ENCODE results near the gene KCNH2. TPM values are rescaled to one million over a fixed set of nuclear protein-coding genes. Genes with fewer than 3 reads are reported as not detected.

Gene KCNH2
- total and polyA plus RNA-seq, 12 donors: 50.2 to 126 (median 78.4) TPM

GRCh38 chr7:150976529-150977381 is 1.4 kb downstream of the KCNH2 start:
- Histone ChIP-seq H3K36me3 (no peaks in the 10 kb centered on the region), H3K27me3 (peaks cover 8 to 83% (median 57%) of the 10 kb centered on the region in 7 donors), H3K4me1 (peaks cover 16 to 69% (median 41%) of the 10 kb centered on the region in 9 donors), H3K4me3 (peak overlapping the region in 9 of 10 donors; percentile 31 to 58 (median 52)), H3K27ac (peak overlapping the region; percentile 56 to 97 (median 90)), H3K9me3 (no peaks in the 10 kb centered on the region)
- intact Hi-C loops (cut with DNase I): no loop called here
- no peak for TF ChIP-seq CTCF (IDR thresholded peaks at IDR 0.05)
- ATAC-seq (peak; percentile 26 to 81 (median 64)), DNase-seq (peak; percentile 65 to 68)
- WGBS, 2 donors: 20 to 26% methylated on average over 13 of the region's 13 CpGs

DNA sequence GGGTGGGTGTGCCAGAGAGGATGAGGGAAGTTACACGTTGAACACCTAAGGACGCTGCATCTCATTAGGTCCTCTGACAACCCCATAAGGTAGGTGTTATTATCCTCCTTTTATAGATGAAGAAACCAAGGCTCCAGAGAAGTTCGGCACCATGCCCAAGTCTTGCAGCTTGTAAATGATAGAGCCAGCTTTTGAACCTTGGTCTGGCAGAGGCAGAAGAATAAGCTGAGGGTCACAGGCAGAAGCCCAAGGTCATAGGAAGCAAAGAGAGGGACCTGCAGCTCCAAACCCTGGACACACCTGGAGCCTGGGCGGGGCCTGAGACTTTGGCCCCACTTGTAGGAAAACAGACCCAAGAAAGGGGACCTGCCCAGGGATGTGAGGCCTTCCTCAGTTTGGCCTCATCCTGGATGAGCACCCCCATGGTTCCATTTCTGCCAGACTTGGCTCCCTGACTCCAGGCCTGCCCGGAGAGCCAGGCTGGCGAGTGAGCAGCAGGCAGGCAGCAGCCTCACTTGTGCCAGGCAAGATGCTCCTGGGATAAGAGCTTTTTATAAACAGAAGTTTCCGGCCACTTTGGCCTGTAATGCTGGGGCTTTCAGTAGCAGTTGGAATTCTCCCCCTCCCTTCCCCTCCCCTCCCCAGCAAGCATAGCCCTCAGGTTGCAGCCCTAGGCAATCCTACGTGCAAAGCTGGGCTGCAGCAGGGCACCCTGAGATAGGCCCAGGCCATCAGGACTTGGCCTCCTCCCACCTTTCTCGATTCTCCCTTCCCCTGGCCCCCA is 2.4 kb downstream of the KCNH2 start:
- peak overlapping the region in 9 of 10 donors; percentile 10 to 53 (median 37) for H3K4me3 ChIP-seq
- H3K27ac ChIP-seq: peak overlapping the region; percentile 47 to 97 (median 89)
- 50 to 65% methylated on average over 9 of the region's 9 CpGs for WGBS, 2 donors
- no peaks in the 10 kb centered on the region for H3K36me3 ChIP-seq
- intact Hi-C loops (cut with DNase I): no loop called here
- peaks cover 8 to 73% (median 57%) of the 10 kb centered on the region in 7 donors for H3K27me3 ChIP-seq
- no peak for ATAC-seq
- TF ChIP-seq CTCF (IDR thresholded peaks at IDR 0.05): no peak
- peaks cover 22 to 79% (median 51%) of the 10 kb centered on the region in 9 donors for H3K4me1 ChIP-seq
- DNase-seq: no peak
- H3K9me3 ChIP-seq: no peaks in the 10 kb centered on the region

DNA sequence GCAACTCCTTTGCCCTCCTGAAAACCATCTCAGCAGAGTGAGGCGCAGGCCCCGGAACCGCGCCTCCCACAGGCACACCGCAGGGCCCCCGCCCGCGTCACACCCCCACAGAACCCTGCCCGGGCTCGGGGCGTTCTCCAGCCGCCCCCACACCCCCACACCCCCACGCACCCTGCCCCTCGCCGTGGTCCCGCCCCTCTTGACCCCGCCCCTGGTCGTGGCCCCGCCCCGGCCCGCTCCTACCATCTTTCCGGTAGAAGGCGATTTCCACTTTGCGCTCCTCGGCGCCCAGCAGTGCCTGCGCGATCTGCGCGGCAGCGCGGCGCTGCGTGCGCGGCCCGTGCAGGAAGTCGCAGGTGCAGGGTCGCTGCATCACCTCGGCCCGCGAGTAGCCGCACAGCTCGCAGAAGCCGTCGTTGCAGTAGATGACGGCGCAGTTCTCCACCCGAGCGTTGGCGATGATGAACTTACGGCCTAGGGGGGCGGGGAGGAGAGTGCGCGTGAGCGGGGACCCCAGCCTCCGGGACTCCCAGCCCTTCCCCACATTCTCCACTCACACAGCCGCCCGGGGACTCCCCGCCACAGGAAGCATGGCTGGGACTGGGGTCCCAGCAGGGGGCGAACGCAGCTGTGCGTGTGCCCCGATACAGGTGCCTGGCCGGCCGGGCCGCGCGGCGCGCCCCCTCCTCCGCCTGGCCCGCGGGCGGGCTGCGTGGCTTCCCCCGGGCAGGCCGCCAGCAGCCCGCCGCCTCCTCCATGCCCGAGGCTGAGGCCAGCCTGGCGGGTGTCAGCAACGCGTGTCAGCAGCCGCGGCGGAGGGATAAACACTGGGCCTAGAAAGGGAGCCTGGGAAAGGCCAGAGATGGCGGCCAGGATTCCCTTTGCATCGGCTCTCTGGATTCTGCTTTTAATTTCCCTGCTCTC is 3.4 kb downstream of the KCNH2 start:
- no peaks in the 10 kb centered on the region for H3K36me3 ChIP-seq
- DNase-seq (peak; percentile 60 to 74), ATAC-seq (peak in 1 of 8 donors; percentile 7)
- H3K27me3 ChIP-seq: peaks cover 8 to 67% (median 55%) of the 10 kb centered on the region in 7 donors
- peak in 8 of 9 donors; percentile 22 to 49 (median 38) for TF ChIP-seq CTCF (IDR thresholded peaks at IDR 0.05)
- no peaks in the 10 kb centered on the region for H3K9me3 ChIP-seq
- intact Hi-C loops (cut with DNase I): no loop called here
- H3K27ac ChIP-seq: peak overlapping the region; percentile 62 to 97 (median 89)
- H3K4me3 ChIP-seq: peak overlapping the region in 9 of 10 donors; percentile 17 to 53 (median 41)
- 5 to 10% methylated on average over 54 to 89 of the region's 89 CpGs for WGBS, 2 donors
- peaks cover 30 to 88% (median 59%) of the 10 kb centered on the region in 9 donors for H3K4me1 ChIP-seq
